PC-3 (cell line): ENCODE results near the gene PLPP7. TPM values are rescaled to one million over a fixed set of nuclear protein-coding genes. Genes with fewer than 3 reads are reported as not detected.

ENCODE experiments used
- ATAC-seq: fragments of 200-7000 bp; cut with Tn5 transposase; 2 replicates; pipeline ENCODE4 v1.9.1; 2020; ENCODE audit warnings: mild to moderate bottlenecking, moderate library complexity
- BruUV-seq: library from RNA; stranded (reverse); fragments of 400-500 nt; replicated peaks from 2 replicates; lab custom pipeline; 2021; lab: Mats Ljungman, UMichigan
- CTCF ChIA-PET: fragments of 300-600 bp; sonication (Branson Sonifier 250); formaldehyde crosslinking; loops from one replicate; lab custom pipeline; 2022; ENCODE audit warnings: antibody characterized with exemption; lab: Charles Lee
- POLR2A ChIA-PET: fragments of 300-600 bp; sonication (Branson Sonifier 250); formaldehyde crosslinking; loops from one replicate; lab custom pipeline; 2022; ENCODE audit warnings: antibody characterized with exemption; ENCODE audit not compliant: unreplicated experiment; lab: Charles Lee
- DNase-seq: peaks from one replicate; pipeline ENCODE4 v3.0.0-alpha.2; 2015
- H2AFZ ChIP-seq: fragments of 300-600 bp; sonication (generic); 2 replicates; pipeline ENCODE4 v1.6.0; 2016; ENCODE audit warnings: antibody characterized with exemption, low read length
- H3F3A ChIP-seq: fragments of 300-600 bp; sonication (generic); one replicate; pipeline ENCODE4 v1.6.0; 2017; ENCODE audit warnings: antibody characterized with exemption, low read length, control low read depth, mild to moderate bottlenecking; ENCODE audit not compliant: unreplicated experiment
- H3K27ac ChIP-seq: fragments of 300-600 bp; sonication (generic); 2 replicates; pipeline ENCODE4 v1.5.1; 2016; ENCODE audit warnings: mild to moderate bottlenecking, low read length
- H3K27me3 ChIP-seq: fragments of 300-600 bp; sonication (generic); 2 replicates; pipeline ENCODE4 v1.6.1; 2016; ENCODE audit warnings: low read length, mixed read lengths
- H3K36me3 ChIP-seq: fragments of 300-600 bp; sonication (generic); 2 replicates; pipeline ENCODE4 v1.6.1; 2016; ENCODE audit warnings: low read depth, mixed run types, low read length, mixed read lengths
- H3K4me1 ChIP-seq: fragments of 300-600 bp; sonication (generic); 2 replicates; pipeline ENCODE4 v1.5.1; 2016; ENCODE audit warnings: low read length; ENCODE audit not compliant: insufficient read depth
- H3K4me2 ChIP-seq: fragments of 300-600 bp; sonication (generic); 2 replicates; pipeline ENCODE4 v1.6.0; 2016; ENCODE audit warnings: low read length
- H3K4me3 ChIP-seq: fragments of 300-600 bp; sonication (generic); 2 replicates; pipeline ENCODE4 v1.5.1; 2016; ENCODE audit warnings: mild to moderate bottlenecking, low read length, mixed read lengths
- H3K79me2 ChIP-seq: fragments of 300-600 bp; sonication (generic); 2 replicates; pipeline ENCODE4 v1.6.1; 2017; ENCODE audit warnings: low read length, mixed read lengths
- H3K9ac ChIP-seq: fragments of 300-600 bp; sonication (generic); 2 replicates; pipeline ENCODE4 v1.6.0; 2016; ENCODE audit warnings: mild to moderate bottlenecking, low read length
- H3K9me2 ChIP-seq: fragments of 300-600 bp; sonication (generic); replicated peaks from 2 replicates; pipeline ENCODE4 v1.6.1; 2016; ENCODE audit warnings: mixed run types, low read length, mixed read lengths
- H3K9me3 ChIP-seq: fragments of 300-600 bp; sonication (generic); 2 replicates; pipeline ENCODE4 v1.6.1; 2016; ENCODE audit warnings: low read length, mixed read lengths
- H4K20me1 ChIP-seq: fragments of 300-600 bp; sonication (generic); 2 replicates; pipeline ENCODE4 v1.6.1; 2016; ENCODE audit warnings: low read length, mixed read lengths
- CTCF ChIP-seq: fragments of 300-600 bp; sonication (generic); conservative IDR thresholded peaks from 2 replicates; pipeline ENCODE4 v1.5.1; 2017; ENCODE audit warnings: antibody characterized with exemption, low read depth, mild to moderate bottlenecking, low read length
- EZH2 ChIP-seq: fragments of 300-600 bp; sonication (generic); IDR thresholded peaks from one replicate; pipeline ENCODE4 v1.6.1; 2017; ENCODE audit warnings: antibody characterized with exemption, mild to moderate bottlenecking, low read length; ENCODE audit not compliant: unreplicated experiment
- EZH2phosphoT487 ChIP-seq: fragments of 300-600 bp; sonication (generic); IDR thresholded peaks from 2 replicates; pipeline ENCODE4 v1.6.1; 2018; ENCODE audit warnings: mild to moderate bottlenecking, antibody characterized with exemption, low read length, borderline replicate concordance
- intact Hi-C: fragments of 100-400 bp; cut with micrococcal nuclease; formaldehyde crosslinking; loops from 2 replicates; pipeline ENCODE4 v1.9.0; 2023
- total RNA-seq: library from RNA; depleted of rRNA; stranded (reverse); fragments of >200 nt; gene quantifications from 2 replicates; pipeline ENCODE4 v1.2.3, GENCODE V29; 2014

Gene PLPP7
- total RNA-seq, 1 experiment from 2014 or later: not detected

- H3F3A ChIP-seq: no peaks in the 10 kb centered on the region
- no peak overlapping the region for H3K4me2 ChIP-seq
- no peaks in the 10 kb centered on the region for H3K4me1 ChIP-seq
- no peak for DNase-seq
- H3K9me3 ChIP-seq: no peaks in the 10 kb centered on the region
- H3K9ac ChIP-seq: no peak overlapping the region
- H3K27ac ChIP-seq: no peak overlapping the region
- CTCF ChIA-PET: no interaction called here
- ATAC-seq: no peak
- POLR2A ChIA-PET: no interaction called here
- no peaks in the 10 kb centered on the region for H3K36me3 ChIP-seq
- H4K20me1 ChIP-seq: no peaks in the 10 kb centered on the region
- intact Hi-C loops: no loop called here
- no peaks in the 10 kb centered on the region for H3K79me2 ChIP-seq
- no peaks in the 10 kb centered on the region for H3K27me3 ChIP-seq
- no peaks in the 10 kb centered on the region for H3K9me2 ChIP-seq
- BruUV-seq: no TSS peak
- H2AFZ ChIP-seq: no peak overlapping the region
- H3K4me3 ChIP-seq: no peak overlapping the region
- TF ChIP-seq CTCF (no peak), EZH2 (no peak), EZH2phosphoT487 (no peak)
Observed at GRCh38 chr9:131323629-131324028, 34.1 kb downstream of the PLPP7 start.

GRCh38 chr9:131324736-131325679 lies 35.5 kb downstream of the PLPP7 start:
- POLR2A ChIA-PET: no interaction called here

More at GRCh38 chr9:131324736-131325679, 35.5 kb downstream of the PLPP7 start:
- ATAC-seq (no peak), DNase-seq (no peak)
- H3K27ac ChIP-seq: no peak overlapping the region
- no peak overlapping the region for H3K4me3 ChIP-seq
- no peaks in the 10 kb centered on the region for H3F3A ChIP-seq
- no peak overlapping the region for H3K9ac ChIP-seq
- no peaks in the 10 kb centered on the region for H3K27me3 ChIP-seq
- H3K79me2 ChIP-seq: no peaks in the 10 kb centered on the region
- no peaks in the 10 kb centered on the region for H3K36me3 ChIP-seq
- no peaks in the 10 kb centered on the region for H3K9me3 ChIP-seq
- no peaks in the 10 kb centered on the region for H3K9me2 ChIP-seq
- H3K4me1 ChIP-seq: no peaks in the 10 kb centered on the region
- no TSS peak for BruUV-seq
- H2AFZ ChIP-seq: no peak overlapping the region
- no peaks in the 10 kb centered on the region for H4K20me1 ChIP-seq
- no peak overlapping the region for H3K4me2 ChIP-seq
- intact Hi-C loops: no loop called here
- TF ChIP-seq EZH2phosphoT487 (no peak), EZH2 (no peak), CTCF (no peak)
- CTCF ChIA-PET: no interaction called here
